ENCODE measurements around the gene LSM4.

LSM4 gene

GRCh38 chr19:18310118-18310909, 12.6 kb downstream of the LSM4 start:
- DNase-seq, result no peak

DNA sequence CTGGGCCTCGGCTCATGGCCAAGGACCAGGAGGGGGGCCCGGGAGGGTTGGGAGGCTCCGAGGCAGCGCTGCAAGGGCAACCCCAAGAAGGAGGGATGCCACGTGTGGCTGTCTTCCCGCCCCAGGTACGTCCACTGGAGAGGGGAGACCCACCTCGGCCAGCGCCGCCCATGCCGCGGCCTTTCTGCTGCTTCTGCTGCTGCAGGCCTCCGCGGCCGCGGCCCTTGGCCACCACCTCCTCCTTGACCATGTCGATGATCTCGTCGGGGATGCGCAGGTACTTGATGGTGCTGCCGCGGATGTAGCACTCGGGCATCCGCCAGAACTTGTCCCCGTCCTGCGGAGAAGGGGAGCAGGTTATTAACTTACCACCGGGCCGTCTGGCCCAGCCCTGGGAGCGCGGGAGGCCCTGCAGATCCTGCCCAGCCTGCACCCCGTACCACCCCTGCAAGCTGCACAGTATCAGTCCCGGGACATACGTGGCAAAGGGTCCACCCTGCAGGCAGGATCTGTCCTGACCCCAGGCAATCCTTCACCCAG, 13.3 kb downstream of the LSM4 start:
- DNase-seq, result no peak

- no peak for DNase-seq
Measured at GRCh38 chr19:18308948-18309325, 13.9 kb downstream of the LSM4 start.

DNA sequence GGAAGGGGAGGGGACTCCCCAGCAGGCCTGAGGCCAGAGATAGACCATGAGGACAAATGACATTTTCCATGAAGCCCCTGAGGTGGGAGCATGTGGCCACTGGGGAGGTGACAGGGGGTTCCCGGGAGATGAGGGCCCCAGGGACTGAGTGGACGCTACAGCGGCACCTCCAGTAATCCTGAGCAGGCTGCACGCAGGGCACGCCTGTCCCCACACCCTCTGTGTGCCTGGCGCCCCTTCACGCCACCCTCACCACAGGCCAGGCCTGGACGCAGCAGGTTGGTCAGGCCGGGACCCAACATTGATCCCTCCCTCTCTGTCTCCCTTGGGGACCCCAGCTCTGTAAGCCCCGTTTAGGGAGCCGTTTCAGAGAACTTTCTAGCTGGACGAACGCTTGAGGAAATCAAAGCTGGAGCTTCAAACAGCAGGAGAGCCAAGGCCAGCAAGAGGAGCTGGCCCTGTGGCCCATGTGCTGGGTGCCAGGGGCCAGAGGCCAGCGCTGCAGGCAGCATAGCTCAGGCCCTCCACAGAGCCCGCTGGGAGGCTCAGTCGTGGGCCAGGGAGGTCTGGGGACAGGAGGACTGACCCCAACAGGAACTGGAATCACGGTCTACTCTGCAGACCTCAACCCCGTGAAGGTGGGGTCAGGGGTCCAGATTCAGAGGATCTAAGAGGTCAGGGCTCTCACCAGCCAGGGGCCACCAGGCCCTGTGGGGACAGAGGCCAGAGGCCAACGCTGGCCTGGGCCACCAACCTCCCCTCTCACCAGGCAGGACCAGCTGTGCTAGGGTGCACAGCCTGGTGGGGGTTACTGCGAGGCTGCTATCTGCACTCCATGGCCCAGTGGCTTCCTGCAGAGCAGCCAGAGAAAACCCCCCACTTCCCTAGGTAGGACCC, 14.6 kb downstream of the LSM4 start:
- no peak for DNase-seq

GRCh38 chr19:18307271-18307681, 15.6 kb downstream of the LSM4 start:
- DNase-seq, result no peak

DNA sequence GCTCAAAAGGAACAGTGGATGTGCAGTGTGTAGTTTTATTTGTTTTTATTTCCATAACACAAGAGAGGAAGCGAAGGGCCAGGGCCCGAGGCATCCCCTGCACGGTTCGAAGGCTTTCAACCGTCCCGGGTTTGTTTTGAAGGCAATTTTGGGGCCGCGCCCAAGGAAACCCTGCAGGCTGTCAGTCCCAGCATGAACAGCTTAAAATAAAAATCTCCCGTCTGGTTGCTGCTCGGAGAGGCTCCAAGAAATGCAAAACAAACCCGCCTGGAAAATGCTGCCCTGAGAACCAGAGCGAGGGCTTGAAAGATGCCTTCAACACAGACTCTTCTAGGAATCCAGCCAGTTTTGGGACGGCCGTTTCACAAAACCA, 16.0 kb downstream of the LSM4 start:
- DNase-seq, result peak; percentile 45

GRCh38 chr19:18306209-18306887, 16.5 kb downstream of the LSM4 start:
- DNase-seq, result no peak

- peak; percentile 85 for DNase-seq
Measured at GRCh38 chr19:18304458-18305310, 18.2 kb downstream of the LSM4 start.

DNA sequence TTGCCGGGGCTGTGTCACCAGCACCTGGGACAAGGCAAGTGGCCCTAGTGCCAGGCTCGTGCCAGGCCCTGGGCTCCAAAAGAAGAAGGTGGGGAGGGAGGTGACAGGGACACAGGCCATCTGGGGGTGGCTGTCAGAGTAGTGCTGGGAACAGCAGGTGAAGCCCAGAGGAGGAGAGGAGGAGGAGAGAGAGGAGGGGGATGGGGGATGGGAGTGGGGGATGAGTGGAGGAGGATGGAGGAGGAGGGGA, 18.7 kb downstream of the LSM4 start:
- DNase-seq, result no peak

GRCh38 chr19:18301718-18302111, 21.2 kb downstream of the LSM4 start:
- no peak for DNase-seq

GRCh38 chr19:18300930-18301717, 21.8 kb downstream of the LSM4 start:
- DNase-seq, result no peak

DNA sequence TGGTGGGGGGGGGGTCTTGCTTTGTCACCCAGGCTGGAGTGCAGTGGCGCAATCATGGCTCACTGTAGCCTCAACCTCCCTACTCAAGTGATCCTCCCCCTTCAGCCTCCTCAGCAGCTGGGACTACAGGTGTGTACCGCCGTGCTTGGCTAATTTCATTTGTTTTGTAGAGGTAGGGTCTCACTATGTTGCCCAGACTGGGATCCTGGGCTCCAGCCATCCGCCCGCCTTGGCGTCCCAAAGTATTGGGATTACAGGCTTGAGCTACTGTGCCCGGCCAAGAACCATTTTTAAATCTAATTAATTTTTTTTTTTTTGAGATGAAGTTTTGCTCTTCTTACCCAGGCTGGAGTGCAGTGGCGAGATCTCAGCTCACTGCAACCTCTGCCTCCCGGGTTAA, 23.2 kb downstream of the LSM4 start:
- DNase-seq, result no peak

- no peak for DNase-seq
Measured at GRCh38 chr19:18298601-18299000, 24.3 kb downstream of the LSM4 start.

GRCh38 chr19:18297308-18297707, 25.6 kb downstream of the LSM4 start:
- DNase-seq, result no peak

DNA sequence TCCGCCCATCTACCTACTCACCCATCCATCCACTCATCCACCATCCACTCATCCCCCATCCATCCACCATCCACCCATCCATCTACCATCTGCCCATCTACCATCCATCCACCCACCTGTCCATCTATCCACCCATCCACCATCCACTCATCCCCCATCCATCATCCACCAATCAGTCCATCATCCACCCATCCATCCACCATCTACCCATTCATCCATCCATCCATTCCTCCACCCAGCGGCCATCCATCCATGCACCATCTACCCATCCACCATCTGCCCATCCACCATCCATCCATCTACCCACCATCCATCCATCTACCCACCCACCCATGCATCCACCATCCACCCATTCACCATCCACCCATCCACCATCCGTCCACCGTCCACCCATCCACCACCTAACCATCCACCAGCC, 27.8 kb downstream of the LSM4 start:
- DNase-seq, result no peak

- DNase-seq, result peak; percentile 74
Measured at GRCh38 chr19:18294467-18294864, 28.4 kb downstream of the LSM4 start.

DNA sequence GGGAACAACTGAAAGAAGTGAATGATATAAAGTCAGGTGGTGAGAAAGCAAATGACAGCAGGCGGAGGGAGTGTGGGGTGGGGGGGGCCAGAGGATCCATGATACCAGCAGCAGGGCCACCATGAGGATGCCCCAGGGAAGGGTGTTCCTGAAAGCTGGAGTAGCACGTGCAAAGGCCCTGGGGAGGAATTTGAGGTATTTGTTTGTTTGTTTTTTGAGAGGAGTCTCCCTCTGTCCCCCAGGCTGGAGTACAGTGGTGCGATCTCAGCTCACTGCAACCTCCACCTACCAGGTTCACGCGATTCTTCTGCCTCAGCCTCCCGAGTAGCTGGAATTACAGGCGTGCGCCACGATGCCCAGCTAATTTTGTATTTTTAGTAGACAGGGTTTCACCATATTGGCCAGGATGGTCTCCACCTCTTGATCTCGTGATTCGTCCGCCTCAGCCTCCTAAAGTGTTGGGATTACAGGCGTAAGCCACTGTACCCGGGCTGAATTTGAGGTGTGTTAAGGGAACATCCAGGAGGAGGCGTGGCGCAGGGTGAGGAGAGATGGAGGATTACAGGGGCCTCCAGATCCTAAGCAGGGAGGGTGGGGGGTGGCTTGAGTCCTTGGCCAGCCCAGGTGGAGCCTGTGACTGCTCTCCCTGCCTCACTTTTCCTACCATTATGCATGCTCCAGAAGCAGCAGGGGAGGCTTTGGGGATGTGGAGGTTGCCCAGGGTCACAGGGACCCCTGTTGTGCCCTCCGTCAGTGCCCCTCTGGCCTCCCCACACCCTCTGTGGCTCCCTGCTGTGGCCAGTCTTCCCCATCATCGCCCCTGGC, 29.0 kb downstream of the LSM4 start:
- peak; percentile 41 for DNase-seq

GRCh38 chr19:18292810-18293641, 29.9 kb downstream of the LSM4 start:
- peak; percentile 93 for DNase-seq

DNA sequence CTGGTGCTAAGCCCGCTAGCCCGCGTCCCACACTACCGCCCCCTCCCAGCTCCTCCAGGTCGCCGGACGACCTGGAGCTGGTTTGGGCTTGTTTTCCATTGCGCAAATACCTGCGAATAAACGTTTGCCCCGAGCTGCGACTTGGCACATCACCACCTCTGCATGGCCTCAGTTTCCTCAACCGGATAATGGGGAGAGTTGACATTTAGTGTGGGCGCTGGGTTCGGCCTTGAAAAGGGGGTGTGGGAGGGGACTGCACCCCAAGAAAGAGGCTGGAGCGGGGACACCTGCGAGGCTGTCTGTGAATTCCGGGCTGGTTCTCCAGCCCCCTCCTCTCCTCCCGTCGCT, 30.4 kb downstream of the LSM4 start:
- DNase-seq, result no peak

Data from eye (tissue), 1 donor.